Activated gamma-delta T cell (primary cell): ENCODE results near the gene SELENOO.

Source experiments
- DNase-seq: peaks from one replicate; lab custom pipeline; 2025; lab: John Stamatoyannopoulos, UW

The SELENOO gene

DNA sequence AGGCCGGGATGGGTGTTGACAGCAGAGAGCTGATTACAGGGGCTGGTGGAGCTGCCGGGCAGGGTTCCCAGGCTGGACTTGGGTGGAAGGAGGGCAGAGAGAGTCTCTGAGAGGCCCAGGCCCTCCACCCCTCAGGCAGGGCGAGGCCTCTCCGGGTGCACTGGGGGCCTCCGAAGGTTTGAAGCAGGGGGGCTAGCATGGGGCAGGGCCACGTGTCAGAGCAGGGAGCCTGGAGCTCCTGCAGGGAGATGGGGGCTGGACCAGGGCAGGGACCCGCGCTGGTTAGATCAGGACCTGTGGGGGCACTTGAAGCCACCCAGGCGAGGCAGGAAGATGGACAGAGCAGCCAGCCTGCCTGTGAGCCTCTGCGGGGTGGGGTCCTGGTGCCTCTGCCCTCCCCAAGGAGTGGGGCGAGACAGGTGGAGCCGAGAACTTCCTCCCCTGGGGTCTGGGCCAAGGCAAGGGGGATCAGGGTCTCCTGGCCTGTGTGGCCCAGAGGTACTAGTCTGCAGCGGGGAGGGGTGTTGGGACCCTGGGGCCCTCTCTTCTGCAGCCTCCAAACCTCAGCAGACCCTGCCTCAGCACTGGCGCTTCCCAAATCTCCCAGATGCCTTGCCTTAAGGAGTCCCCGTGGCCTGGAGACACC lies 29.4 kb upstream of the SELENOO start:
- DNase-seq, result no peak

- DNase-seq, result no peak
Measured at GRCh38 chr22:50171965-50172421, 28.8 kb upstream of the SELENOO start.

DNA sequence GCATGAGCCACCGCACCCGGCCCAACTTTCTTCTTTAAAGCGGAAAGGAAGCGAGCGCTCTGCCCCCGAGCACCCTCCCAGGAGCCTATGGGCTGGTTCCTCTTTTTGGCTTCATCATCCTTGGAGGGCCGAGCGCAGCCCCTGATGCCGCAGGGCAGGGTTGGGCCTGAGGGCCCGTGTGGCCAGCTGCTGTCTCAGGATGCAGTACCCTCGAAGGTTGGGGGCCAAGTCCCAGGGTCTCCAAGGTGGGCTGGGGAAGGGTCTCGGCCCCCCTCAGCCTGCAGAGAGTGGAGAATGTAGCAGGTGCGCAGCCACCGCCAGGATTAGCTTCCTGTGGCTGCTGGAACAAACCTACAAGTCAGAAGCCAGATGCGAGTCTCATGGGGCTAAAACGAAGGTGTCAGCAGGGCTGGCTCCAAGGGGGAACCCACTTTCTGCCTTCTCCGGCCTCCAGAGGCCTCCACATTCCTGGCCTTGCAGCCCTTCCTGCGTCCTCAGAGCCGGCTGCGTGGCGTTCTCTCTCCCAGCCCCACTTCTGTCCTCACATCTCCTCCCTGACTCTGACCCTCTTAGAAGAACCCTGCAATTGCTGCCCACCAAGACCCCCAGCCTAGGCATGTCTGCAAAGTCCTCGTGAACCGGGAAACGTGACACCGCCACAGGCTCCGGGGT lies 27.4 kb upstream of the SELENOO start:
- DNase-seq, result no peak

GRCh38 chr22:50173983-50174355 lies 26.8 kb upstream of the SELENOO start:
- DNase-seq, result no peak

DNA sequence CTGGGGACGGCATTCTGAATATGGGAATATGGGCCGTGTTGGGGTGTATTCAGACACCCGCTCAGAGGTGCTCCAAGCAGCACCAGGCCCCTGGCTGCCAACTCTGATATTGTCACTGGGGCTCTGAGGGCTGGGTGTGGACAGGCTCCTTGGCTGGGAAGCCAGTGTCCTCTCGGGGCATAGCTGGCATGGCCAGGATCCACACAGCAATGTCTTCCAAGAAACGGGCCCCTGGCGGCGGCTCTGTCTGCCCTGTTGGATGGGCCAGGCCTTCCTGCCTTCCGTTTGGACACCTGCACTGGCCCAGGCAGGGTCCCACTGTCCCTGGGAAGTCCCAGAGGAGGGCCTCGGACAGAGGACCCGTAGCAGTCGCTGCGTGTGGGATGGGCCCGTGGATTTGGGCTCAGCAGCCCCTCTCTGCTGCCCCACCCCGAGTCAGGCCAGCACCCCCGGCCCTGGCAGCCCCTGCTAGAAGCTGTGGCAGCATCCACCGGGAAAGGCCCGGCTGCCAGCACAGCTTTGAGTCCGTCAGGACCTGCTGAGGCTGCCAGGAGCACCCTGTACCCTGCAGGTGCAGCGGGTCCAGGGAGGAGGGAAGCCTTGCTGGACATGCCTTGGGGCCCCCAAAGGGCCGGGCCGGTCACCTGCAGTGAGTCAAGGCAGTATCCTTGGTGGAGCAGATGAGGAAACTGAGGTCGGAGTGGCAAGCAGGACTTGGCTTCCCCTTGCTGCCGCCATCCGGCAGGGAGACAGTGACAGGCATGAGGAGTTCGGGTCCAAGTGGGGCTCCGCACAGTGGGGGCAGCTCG lies 26.2 kb upstream of the SELENOO start:
- no peak for DNase-seq

- DNase-seq, result no peak
Measured at GRCh38 chr22:50175191-50175461, 25.7 kb upstream of the SELENOO start.

DNA sequence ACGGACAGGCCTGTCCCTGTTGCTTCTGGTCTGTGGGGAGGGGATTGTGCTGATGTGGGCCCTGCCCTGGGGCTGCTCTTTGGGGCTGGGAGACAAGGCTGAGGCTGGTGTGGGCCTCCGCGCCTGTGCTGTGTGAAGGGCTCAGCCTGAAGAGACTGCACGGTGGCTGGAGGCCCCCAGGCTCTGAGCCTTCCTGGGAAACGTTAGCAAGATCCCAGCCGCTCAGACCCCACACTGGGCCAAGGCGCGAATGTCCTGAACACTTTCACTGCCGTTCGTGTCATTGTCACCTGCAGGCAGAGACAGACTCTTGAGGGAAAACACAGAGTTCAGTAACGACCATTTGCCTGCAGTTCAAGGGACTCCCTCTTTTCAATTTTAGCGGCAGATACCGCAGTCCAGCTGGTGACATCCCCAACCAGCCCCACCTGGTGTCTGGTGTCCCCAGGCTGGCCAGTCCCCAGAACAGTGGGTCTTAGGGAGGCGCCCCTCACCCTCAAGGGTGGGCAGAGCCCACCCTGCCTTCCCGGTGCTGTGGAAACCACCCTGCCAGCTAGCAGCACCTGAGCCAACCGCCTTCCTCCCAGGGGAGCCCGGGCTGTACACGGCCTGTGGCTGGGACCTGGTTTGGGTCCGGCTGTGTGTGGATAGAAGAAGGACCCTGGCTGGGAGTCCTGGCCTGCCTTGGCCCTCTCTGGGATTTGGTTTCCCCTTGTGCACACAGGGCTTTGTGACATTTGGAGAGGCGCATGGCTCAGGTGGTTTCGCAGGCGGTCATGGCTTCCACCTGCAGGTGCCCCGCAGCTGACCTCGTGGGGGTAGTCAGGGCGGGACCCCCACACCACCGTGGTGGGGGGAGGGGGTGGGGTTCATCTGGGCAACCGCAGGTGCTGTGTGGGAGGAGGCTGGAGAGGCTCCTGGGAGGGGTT lies 24.6 kb upstream of the SELENOO start:
- DNase-seq, result no peak

DNA sequence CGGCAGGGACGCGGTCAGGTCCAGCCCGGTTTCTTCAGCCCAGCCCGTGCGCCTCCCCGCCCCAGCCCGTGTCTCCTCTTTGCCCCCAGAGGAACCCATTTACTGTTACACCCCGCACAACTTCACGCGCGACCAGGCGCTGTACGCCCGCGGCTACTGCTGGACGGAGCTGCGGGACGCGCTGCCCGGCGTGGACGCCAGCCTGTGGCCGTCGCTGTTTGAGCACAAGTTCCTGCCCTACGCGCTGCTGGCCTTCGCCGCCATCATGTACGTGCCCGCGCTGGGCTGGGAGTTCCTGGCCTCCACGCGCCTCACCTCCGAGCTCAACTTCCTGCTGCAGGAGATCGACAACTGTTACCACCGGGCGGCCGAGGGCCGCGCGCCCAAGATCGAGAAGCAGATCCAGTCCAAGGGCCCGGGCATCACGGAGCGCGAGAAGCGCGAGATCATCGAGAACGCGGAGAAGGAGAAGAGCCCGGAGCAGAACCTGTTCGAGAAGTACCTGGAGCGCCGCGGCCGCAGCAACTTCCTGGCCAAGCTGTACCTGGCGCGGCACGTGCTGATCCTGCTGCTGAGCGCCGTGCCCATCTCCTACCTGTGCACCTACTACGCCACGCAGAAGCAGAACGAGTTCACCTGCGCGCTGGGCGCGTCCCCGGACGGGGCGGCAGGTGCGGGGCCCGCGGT lies 23.8 kb upstream of the SELENOO start:
- DNase-seq, result no peak

DNA sequence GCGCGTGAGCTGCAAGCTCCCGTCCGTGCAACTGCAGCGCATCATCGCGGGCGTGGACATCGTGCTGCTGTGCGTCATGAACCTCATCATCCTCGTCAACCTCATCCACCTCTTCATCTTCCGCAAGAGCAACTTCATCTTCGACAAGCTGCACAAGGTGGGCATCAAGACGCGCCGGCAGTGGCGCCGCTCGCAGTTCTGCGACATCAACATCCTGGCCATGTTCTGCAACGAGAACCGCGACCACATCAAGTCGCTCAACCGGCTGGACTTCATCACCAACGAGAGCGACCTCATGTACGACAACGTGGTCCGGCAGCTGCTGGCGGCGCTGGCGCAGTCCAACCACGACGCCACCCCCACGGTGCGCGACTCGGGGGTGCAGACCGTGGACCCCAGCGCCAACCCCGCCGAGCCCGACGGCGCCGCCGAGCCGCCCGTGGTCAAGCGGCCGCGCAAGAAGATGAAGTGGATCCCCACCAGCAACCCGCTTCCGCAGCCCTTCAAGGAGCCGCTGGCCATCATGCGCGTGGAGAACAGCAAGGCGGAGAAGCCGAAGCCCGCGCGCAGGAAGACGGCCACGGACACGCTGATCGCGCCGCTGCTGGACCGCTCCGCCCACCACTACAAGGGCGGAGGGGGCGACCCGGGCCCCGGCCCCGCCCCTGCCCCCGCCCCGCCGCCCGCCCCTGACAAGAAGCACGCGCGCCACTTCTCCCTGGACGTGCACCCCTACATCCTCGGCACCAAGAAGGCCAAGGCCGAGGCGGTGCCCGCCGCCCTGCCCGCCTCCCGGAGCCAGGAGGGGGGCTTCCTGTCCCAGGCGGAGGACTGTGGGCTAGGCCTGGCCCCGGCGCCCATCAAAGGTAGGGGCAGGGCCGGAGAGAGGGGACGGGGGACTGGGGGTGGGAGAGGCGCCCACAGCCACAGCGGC lies 23.0 kb upstream of the SELENOO start:
- DNase-seq, result no peak

- DNase-seq, result no peak
Measured at GRCh38 chr22:50178471-50178864, 22.3 kb upstream of the SELENOO start.

- no peak for DNase-seq
Measured at GRCh38 chr22:50178871-50179869, 21.6 kb upstream of the SELENOO start.

GRCh38 chr22:50179937-50180726 lies 20.7 kb upstream of the SELENOO start:
- DNase-seq, result no peak

DNA sequence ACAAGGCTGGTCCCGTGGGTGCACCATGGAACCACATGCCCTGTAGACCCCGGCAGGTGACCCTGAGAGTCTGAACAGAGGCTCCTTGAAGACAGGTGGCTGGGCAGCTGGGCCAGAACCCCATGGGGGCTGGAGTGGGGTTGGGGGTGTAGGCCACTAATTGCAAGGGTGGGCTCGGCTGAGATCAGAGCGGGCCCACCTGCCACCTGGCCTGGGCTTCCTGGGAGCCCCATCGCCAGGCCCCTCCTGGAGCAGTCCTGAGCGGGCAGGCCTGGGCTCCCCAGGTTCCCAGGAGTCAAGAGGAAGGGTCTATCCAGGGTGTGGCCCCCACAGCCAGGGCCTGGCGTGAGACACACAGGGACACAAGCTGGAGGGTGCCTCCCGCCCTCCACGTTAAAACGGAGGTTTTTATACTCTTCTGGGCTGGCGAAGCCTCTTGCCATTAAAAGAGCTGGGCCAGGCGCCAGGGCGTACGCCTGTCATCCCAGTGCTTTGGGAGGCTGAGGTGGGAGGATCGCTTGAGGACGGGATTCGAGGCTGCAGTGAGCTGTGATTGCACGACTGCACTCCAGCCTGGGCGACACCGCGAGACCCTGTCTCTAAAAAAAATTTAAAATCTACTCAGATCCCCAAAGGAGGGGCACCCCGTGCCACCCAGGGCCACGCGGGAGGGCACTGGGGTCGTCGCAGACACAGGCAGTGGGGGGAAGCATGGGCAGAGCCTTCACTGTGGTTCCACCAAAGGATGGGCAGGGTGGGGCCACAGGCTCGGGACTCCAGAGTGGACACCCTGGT lies 19.9 kb upstream of the SELENOO start:
- no peak for DNase-seq

DNA sequence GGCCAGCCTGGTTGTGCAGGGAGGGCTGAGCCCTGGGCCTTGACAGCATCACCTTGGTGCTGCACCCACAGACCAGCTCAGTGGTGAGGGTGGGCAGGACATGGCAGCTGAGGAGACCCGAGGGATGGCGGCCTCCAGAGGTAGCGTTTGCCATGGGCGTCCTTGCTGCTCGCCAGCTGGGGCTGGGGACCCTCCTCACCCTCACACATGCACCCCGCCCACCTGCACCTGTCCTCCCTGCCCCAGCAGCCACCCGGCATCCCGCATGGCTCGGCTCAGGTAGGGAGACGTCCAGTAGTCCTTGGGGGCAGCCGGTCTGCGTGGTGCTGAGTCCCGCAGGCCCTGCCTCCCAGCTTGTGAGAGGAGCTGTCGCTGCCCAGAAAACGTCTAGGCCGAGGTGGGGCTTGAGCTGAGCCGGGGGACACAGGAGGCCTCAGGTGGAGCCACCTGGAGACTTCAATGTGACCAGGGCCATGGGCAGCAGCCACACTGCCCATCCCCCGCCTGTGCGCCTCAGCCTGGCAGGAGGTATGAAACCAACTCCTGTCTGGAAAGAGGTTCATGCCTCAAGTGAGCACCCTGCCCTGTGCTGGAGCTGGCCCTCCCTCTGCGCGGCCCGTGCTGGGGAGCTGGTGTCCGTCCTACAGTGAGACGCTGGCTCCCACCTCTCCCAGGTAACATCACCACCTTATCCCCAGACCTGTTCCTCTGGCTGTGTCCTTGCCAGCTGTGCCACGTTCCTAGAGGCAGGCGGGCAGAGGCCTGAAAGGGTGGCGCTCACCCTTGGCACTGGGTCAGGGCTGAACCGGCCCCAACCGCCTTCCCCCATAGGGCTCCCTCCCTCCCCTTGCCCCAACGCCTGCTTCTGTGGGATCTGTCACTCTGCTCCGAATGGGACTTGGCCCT lies 18.4 kb upstream of the SELENOO start:
- DNase-seq, result no peak

GRCh38 chr22:50183141-50183971 lies 17.5 kb upstream of the SELENOO start:
- no peak for DNase-seq
